HepG2 (cell line): ENCODE measurements around the gene CTBP1. TPM values are rescaled to one million over a fixed set of nuclear protein-coding genes. Genes with fewer than 3 reads are reported as not detected.

ENCODE experiments used
- CBX1 ChIP-seq: IDR thresholded peaks from one replicate; pipeline ENCODE4 v1.6.1; 2016; ENCODE audit warnings: antibody characterized with exemption, low read depth
- ELF3 ChIP-seq: IDR thresholded peaks from 2 replicates; pipeline ENCODE4 v1.6.1; 2016; ENCODE audit warnings: missing genetic modification reagents, missing compliant biosample characterization
- GABPB1 ChIP-seq: IDR thresholded peaks from 2 replicates; pipeline ENCODE4 v1.6.1; 2016; ENCODE audit warnings: mild to moderate bottlenecking, missing genetic modification reagents, moderate library complexity, missing compliant biosample characterization
- HDAC2 ChIP-seq: sonication (generic); formaldehyde crosslinking; IDR thresholded peaks from 2 replicates; pipeline ENCODE4 v1.4.0; 2020; ENCODE audit warnings: missing genetic modification reagents
- IRX3 ChIP-seq: sonication (generic); formaldehyde crosslinking; IDR thresholded peaks from 2 replicates; pipeline ENCODE4 v1.8.1; 2023; ENCODE audit warnings: mild to moderate bottlenecking, low read depth, missing genetic modification reagents, borderline replicate concordance
- MTA3 ChIP-seq: sonication (generic); formaldehyde crosslinking; IDR thresholded peaks from 2 replicates; pipeline ENCODE4 v1.4.0; 2020; ENCODE audit warnings: missing genetic modification reagents
- SMAD3 ChIP-seq: sonication (generic); formaldehyde crosslinking; IDR thresholded peaks from 2 replicates; pipeline ENCODE4 v1.4.0; 2020; ENCODE audit warnings: missing genetic modification reagents
- ZFP36L1 ChIP-seq: sonication (generic); formaldehyde crosslinking; IDR thresholded peaks from 2 replicates; pipeline ENCODE4 v1.8.0; 2022; ENCODE audit warnings: mild to moderate bottlenecking, missing genetic modification reagents, moderate library complexity
- ZNF235 ChIP-seq: sonication (generic); formaldehyde crosslinking; IDR thresholded peaks from 2 replicates; pipeline ENCODE4 v1.8.1; 2023; ENCODE audit warnings: mild to moderate bottlenecking, missing genetic modification reagents, borderline replicate concordance
- ZNF792 ChIP-seq: IDR thresholded peaks from 2 replicates; pipeline ENCODE4 v1.6.1; 2016
- ZNF800 ChIP-seq: sonication (generic); formaldehyde crosslinking; IDR thresholded peaks from 2 replicates; pipeline ENCODE4 v1.4.0; 2020; ENCODE audit warnings: missing genetic modification reagents
- polyA plus RNA-seq, 8 experiments: library from polyadenylated mRNA; depleted of rRNA in 3 of 8; stranded (reverse) in 7 of 8; unstranded in 1 of 8; fragments of >200 nt; fragmentation: Illumina TruSeq in 4 of 8; extraction: Trizol in 4 of 8; gene quantifications; 2 replicates each; pipeline versions ENCODE4 v1.2.1 to v1.2.3, GENCODE V29; 2011 to 2016; ENCODE audit warnings: low read depth in 4 of 8, missing spikeins in 1 of 8, mixed read lengths in 1 of 8; ENCODE audit not compliant: insufficient read depth in 1 of 8
- total RNA-seq, 5 experiments: library from RNA; depleted of rRNA; stranded (reverse); fragments of >200 nt; fragmentation: Illumina TruSeq; extraction: Trizol; gene quantifications; 2 replicates each; pipeline ENCODE4 v1.2.3, GENCODE V29; 2016; ENCODE audit warnings: low read depth in 1 of 5
- TF ChIP-seq, protein P1 (sequence below): sonication (generic); formaldehyde crosslinking; IDR thresholded peaks from one replicate; pipeline ENCODE4 v1.5.1; 2020; ENCODE audit warnings: mild to moderate bottlenecking, missing genetic modification reagents; ENCODE audit errors: not compliant biosample characterization
- TF ChIP-seq, protein P2 (sequence below): sonication (generic); formaldehyde crosslinking; IDR thresholded peaks from 2 replicates; pipeline ENCODE4 v1.4.0; 2020; ENCODE audit warnings: mild to moderate bottlenecking, missing genetic modification reagents

CTBP1 gene
- total and polyA plus RNA-seq, 2 of the 13 experiments (the other 11 are each of a cell fraction or from before 2014, with no cell fraction given) = 78.5 to 112 TPM

DNA sequence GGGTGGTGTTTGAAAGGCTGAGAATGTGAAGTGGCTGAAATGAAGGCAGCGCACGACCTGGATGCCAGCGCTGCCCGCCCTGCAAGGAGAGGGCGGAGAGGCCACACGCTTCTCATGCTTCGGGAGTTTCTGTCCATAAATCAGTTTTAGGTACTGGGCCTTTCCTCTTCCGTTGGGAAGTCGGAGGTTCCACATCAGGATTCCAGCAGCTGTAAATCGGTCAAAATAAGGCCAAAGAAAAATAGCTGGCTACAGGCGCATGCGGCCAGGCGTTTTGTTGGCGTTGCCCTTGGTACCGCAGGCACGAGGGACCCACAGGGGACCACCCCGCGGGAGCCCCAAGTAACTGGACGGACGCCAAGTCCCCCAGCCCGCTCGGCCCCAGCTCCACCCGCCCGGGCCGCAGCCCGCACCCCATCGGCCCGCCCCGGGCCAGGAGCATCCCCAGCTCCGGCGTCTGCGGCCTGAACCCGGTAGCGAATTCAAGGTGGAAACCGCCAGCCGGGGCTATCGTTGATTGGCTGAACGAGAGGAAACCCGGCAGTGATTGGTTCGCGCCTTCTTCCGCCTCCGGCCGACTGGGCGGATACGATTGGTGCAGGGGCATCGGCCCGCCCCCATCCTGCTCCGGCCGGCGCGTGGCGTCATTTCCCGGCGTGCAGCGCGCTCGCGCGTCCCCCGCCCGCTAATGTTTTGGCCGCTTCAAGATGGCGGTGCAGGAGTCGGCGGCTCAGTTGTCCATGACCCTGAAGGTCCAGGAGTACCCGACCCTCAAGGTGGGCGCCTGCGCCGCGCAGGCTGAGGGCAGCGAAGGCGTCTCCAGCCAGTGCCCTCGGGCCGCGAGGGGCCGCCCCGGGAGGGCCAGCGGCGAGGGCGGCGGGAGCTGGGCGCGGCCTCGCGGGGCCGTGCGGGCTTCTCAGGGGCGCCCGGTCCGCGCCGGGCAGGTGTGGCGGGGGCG lies 40.6 kb upstream of the CTBP1 start, which contains the start of gene MAEA (continued):
- TF ChIP-seq, protein P1, sequence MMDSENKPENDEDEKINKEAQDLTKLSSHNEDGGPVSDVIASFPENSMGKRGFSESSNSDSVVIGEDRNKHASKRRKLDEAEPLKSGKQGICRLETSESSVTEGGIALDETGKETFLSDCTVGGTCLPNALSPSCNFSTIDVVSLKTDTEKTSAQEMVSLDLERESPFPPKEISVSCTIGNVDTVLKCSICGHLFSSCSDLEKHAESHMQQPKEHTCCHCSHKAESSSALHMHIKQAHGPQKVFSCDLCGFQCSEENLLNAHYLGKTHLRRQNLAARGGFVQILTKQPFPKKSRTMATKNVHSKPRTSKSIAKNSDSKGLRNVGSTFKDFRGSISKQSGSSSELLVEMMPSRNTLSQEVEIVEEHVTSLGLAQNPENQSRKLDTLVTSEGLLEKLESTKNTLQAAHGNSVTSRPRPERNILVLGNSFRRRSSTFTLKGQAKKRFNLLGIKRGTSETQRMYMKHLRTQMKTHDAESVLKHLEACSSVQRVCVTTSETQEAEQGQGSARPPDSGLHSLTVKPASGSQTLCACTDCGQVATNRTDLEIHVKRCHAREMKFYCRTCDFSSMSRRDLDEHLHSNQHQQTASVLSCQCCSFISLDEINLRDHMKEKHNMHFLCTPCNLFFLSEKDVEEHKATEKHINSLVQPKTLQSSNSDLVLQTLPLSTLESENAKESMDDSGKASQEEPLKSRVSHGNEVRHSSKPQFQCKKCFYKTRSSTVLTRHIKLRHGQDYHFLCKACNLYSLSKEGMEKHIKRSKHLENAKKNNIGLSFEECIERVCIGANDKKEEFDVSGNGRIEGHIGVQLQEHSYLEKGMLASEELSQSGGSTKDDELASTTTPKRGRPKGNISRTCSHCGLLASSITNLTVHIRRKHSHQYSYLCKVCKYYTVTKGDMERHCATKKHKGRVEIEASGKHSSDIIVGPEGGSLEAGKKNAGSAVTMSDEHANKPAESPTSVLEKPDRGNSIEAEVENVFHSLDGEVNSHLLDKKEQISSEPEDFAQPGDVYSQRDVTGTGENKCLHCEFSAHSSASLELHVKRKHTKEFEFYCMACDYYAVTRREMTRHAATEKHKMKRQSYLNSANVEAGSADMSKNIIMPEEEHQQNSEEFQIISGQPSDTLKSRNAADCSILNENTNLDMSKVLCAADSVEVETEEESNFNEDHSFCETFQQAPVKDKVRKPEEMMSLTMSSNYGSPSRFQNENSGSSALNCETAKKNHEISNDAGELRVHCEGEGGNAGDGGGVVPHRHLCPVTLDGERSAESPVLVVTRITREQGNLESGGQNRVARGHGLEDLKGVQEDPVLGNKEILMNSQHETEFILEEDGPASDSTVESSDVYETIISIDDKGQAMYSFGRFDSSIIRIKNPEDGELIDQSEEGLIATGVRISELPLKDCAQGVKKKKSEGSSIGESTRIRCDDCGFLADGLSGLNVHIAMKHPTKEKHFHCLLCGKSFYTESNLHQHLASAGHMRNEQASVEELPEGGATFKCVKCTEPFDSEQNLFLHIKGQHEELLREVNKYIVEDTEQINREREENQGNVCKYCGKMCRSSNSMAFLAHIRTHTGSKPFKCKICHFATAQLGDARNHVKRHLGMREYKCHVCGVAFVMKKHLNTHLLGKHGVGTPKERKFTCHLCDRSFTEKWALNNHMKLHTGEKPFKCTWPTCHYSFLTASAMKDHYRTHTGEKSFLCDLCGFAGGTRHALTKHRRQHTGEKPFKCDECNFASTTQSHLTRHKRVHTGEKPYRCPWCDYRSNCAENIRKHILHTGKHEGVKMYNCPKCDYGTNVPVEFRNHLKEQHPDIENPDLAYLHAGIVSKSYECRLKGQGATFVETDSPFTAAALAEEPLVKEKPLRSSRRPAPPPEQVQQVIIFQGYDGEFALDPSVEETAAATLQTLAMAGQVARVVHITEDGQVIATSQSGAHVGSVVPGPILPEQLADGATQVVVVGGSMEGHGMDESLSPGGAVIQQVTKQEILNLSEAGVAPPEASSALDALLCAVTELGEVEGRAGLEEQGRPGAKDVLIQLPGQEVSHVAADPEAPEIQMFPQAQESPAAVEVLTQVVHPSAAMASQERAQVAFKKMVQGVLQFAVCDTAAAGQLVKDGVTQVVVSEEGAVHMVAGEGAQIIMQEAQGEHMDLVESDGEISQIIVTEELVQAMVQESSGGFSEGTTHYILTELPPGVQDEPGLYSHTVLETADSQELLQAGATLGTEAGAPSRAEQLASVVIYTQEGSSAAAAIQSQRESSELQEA (CRISPR knock-in tag) = no peak
- no peak for TF ChIP-seq CBX1
- TF ChIP-seq GABPB1 (CRISPR knock-in tag) = peak; percentile 95
- TF ChIP-seq ZNF235 (CRISPR knock-in tag) = no peak
- TF ChIP-seq, protein P2, sequence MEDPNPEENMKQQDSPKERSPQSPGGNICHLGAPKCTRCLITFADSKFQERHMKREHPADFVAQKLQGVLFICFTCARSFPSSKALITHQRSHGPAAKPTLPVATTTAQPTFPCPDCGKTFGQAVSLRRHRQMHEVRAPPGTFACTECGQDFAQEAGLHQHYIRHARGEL = no peak
- peak; percentile 45; the same call in 1 of the 2 replicates for TF ChIP-seq HDAC2 (CRISPR knock-in tag)
- no peak for TF ChIP-seq MTA3
- TF ChIP-seq ELF3 (CRISPR knock-in tag) = no peak
- no peak for TF ChIP-seq ZNF792 (CRISPR knock-in tag)
- no peak for TF ChIP-seq IRX3 (CRISPR knock-in tag)
- peak; percentile 63; the same call in 1 of the 2 replicates for TF ChIP-seq ZFP36L1 (CRISPR knock-in tag)
- TF ChIP-seq SMAD3 = peak; percentile 74
- TF ChIP-seq ZNF800 (CRISPR knock-in tag) = no peak
